GM23338 (cell line): Measurements from ENCODE around the gene PTOV1.

Experiments
- CTCF ChIP-seq, 2 experiments: fragments of 200-600 bp in 1 of 2; sonication (generic) in 1 of 2; conservative IDR thresholded peaks; 2 replicates each; pipeline versions ENCODE4 v1.5.1 to v1.6.1; 2016 to 2017; ENCODE audit warnings: antibody characterized with exemption in 2 of 2, low read depth in 2 of 2, mild to moderate bottlenecking in 2 of 2, moderate library complexity in 1 of 2
- ETS1 ChIP-seq: IDR thresholded peaks from 2 replicates; pipeline ENCODE4 v1.6.1; 2016; ENCODE audit warnings: antibody characterized with exemption
- EZH2 ChIP-seq: fragments of 200-600 bp; sonication (generic); IDR thresholded peaks from one replicate; pipeline ENCODE4 v1.8.0; 2017; ENCODE audit warnings: antibody characterized with exemption, mild to moderate bottlenecking, low read depth; ENCODE audit not compliant: unreplicated experiment
- EZH2phosphoT487 ChIP-seq: fragments of 200-600 bp; sonication (generic); IDR thresholded peaks from one replicate; pipeline ENCODE4 v1.8.1; 2018; ENCODE audit warnings: antibody characterized with exemption; ENCODE audit not compliant: unreplicated experiment
- POLR2AphosphoS5 ChIP-seq: IDR thresholded peaks from 2 replicates; pipeline ENCODE4 v1.6.1; 2016; ENCODE audit warnings: antibody characterized with exemption, low read depth
- REST ChIP-seq: IDR thresholded peaks from one replicate; pipeline ENCODE4 v1.6.1; 2018; ENCODE audit warnings: antibody characterized with exemption; ENCODE audit not compliant: unreplicated experiment
- ZNF114 ChIP-seq: fragments of 250-450 bp; sonication (Bioruptor Pico); IDR thresholded peaks from 2 replicates; pipeline ENCODE4 v1.5.0; 2020; ENCODE audit warnings: mild to moderate bottlenecking, moderate library complexity

GRCh38 chr19:49814010-49814409 is 36.9 kb upstream of the PTOV1 start:
- TF ChIP-seq REST: no peak
- no peak for TF ChIP-seq CTCF (conservative IDR thresholded peaks at IDR 0.05; ENCODE audit: low read depth in 2 of 2)
- no peak for TF ChIP-seq POLR2AphosphoS5
- no peak for TF ChIP-seq EZH2phosphoT487
- no peak for TF ChIP-seq ETS1
- no peak for TF ChIP-seq EZH2
- no peak for TF ChIP-seq ZNF114 (CRISPR knock-in tag)
